GM12891 (cell line): ENCODE data around the gene CREB5.
A peak's percentile ranks its signal among the peaks of the same experiment; 100 is the strongest.
"Not testable (repeated sequence)": the region's sequence is repeated elsewhere in the genome, so short reads cannot be mapped to it uniquely, and the experiment has no call there.

ENCODE experiments used
- DNase-seq: peaks from one replicate; pipeline ENCODE4 v3.0.0; 2011; ENCODE audit warnings: low spot score; ENCODE audit not compliant: insufficient read length
- FAIRE-seq: peaks from 2 replicates; lab custom pipeline; 2011; peaks lifted over from hg19 to GRCh38; lab: Jason Lieb, UNC
- PAX5 ChIP-seq: IDR thresholded peaks from 2 replicates; pipeline ENCODE4 v1.6.1; 2011; ENCODE audit warnings: low read length, moderate library complexity, mild to moderate bottlenecking; ENCODE audit not compliant: insufficient read depth, severe bottlenecking
- POLR2A ChIP-seq: IDR thresholded peaks from 2 replicates; pipeline ENCODE4 v1.6.1; 2011; ENCODE audit warnings: low read depth, low read length, control low read depth
- POLR2AphosphoS5 ChIP-seq: IDR thresholded peaks from 2 replicates; pipeline ENCODE4 v1.6.1; 2011; ENCODE audit warnings: low read depth, low read length, control low read depth
- POU2F2 ChIP-seq: IDR thresholded peaks from 2 replicates; pipeline ENCODE4 v1.6.1; 2011; ENCODE audit warnings: low read depth, mild to moderate bottlenecking, control low read depth, low read length, moderate library complexity
- SPI1 ChIP-seq: IDR thresholded peaks from 2 replicates; pipeline ENCODE4 v1.6.1; 2011; ENCODE audit warnings: low read depth, low read length, control low read depth
- TAF1 ChIP-seq: IDR thresholded peaks from 2 replicates; pipeline ENCODE4 v1.6.1; 2011; ENCODE audit warnings: low read depth, low read length, control low read depth

Gene CREB5

GRCh38 chr7:28548416-28548815 lies 136.1 kb downstream of the CREB5 start:
- DNase-seq (no peak), FAIRE-seq (no peak)
- TF ChIP-seq POLR2A (no peak), TAF1 (no peak), SPI1 (no peak), PAX5 (no peak), POU2F2 (no peak), POLR2AphosphoS5 (no peak)

GRCh38 chr7:28549998-28550397 lies 137.7 kb downstream of the CREB5 start:
- FAIRE-seq (no peak), DNase-seq (no peak)
- TF ChIP-seq SPI1, result no peak
- no peak for TF ChIP-seq POLR2A
- TF ChIP-seq POLR2AphosphoS5, result no peak
- TF ChIP-seq PAX5, result no peak
- TF ChIP-seq TAF1, result no peak
- no peak for TF ChIP-seq POU2F2

DNA sequence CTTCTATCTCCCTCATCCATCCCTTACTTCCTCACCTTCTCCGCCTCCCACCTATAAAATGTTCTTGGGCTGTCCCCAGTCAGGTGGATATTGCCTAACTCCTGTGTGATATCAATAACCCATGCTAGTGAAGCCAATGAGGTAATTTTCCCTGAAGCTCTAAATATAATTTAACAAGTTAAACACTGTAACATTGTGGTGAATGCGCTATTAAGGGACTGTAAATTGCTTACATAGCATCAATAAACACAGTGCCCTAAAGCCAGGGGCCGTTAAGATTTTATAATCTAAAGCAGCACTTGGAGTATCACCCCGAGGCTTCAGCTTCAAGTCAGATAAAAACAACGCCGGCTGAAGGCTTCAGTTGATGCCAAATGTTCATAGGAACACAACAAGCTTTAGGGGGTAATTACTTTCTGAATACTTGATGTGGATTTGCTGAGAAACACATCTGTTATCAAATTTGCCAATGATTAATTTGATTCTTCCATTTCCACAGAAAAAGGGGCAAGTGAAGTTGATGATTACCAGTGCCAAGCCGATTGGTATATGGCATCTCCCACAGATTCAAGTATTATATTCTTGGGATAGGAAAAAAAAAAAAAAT lies 138.4 kb downstream of the CREB5 start:
- FAIRE-seq, result no peak
- DNase-seq, result no peak
- TF ChIP-seq SPI1 (no peak), POLR2A (no peak), POU2F2 (no peak), POLR2AphosphoS5 (no peak), PAX5 (no peak), TAF1 (no peak)

- FAIRE-seq, result no peak
- TF ChIP-seq POLR2AphosphoS5 (no peak), TAF1 (no peak), PAX5 (no peak)
- DNase-seq, result no peak
These were observed 139.0 kb downstream of the CREB5 start for GRCh38 chr7:28551331-28551730.

DNA sequence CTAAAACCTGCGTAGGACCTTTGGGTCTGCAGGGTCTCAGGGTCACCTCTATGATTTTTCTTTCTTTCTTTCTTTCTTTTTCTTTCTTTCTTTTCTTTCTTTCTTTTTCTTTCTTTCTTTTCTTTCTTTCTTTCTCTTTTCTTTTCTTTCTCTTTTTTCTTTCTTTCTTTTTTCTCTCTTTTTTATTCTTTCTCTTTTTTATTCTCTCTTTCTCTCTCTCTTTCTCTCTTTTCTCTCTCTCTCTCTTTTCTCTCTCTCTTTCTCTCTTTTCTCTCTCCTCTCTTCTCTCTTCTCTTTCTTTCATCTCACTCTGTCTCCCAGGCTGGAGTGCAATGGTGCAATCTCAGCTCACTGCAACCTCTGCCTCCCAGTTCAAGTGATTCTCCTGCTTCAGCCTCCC lies 139.4 kb downstream of the CREB5 start:
- DNase-seq, FAIRE-seq: not testable (repeated sequence)

DNA sequence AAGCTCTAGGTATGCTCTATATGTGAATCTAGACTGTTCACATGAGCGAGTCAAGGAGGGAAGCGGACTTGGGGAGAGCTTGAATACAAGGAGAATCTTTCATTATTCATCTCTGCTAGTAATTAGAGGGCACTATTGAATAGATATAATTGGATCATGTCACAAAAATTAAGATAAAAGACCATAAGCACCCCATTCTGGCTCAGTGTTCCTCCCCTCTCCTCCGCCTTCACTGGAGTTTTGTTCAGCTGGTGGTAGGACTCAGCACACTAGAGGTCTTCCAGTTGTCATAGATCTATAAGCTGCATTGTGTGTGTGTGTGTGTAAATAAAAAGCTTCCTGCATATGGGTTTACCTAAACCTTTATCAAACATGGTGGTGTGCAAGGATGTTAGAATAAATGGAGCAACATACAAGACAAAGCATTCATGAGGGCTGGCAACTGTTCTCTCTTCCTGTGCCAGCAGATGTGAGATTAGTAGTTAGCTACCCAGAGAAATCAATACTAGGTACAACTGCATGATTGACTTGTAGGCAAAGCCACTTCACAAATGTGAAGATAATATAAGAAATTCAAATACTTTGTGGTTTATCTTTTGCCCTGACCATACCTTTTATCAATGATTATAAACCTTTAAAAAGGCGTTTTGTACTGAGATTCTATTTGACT lies 142.6 kb downstream of the CREB5 start:
- TF ChIP-seq POLR2A, result no peak
- no peak for TF ChIP-seq POU2F2
- no peak for TF ChIP-seq PAX5
- no peak for TF ChIP-seq POLR2AphosphoS5
- no peak for TF ChIP-seq TAF1
- no peak for TF ChIP-seq SPI1
- FAIRE-seq (no peak), DNase-seq (no peak)

GRCh38 chr7:28556025-28556424 lies 143.7 kb downstream of the CREB5 start:
- FAIRE-seq (no peak), DNase-seq (no peak)
- TF ChIP-seq SPI1 (no peak), PAX5 (no peak), POU2F2 (no peak), TAF1 (no peak), POLR2AphosphoS5 (no peak), POLR2A (no peak)

- FAIRE-seq, result no peak
- no peak for DNase-seq
- TF ChIP-seq POU2F2 (no peak), SPI1 (0 out of 2 replicates have a peak, but pooled peaks have one; percentile 0)
These were observed 144.4 kb downstream of the CREB5 start for GRCh38 chr7:28556671-28557070.

GRCh38 chr7:28558236-28558635 lies 145.9 kb downstream of the CREB5 start:
- FAIRE-seq, result no peak
- no peak for TF ChIP-seq POLR2A
- no peak for TF ChIP-seq POLR2AphosphoS5
- no peak for TF ChIP-seq TAF1
- TF ChIP-seq SPI1, result 0 out of 2 replicates have a peak, but pooled peaks have one; percentile 11
- TF ChIP-seq POU2F2, result no peak
- no peak for DNase-seq

DNA sequence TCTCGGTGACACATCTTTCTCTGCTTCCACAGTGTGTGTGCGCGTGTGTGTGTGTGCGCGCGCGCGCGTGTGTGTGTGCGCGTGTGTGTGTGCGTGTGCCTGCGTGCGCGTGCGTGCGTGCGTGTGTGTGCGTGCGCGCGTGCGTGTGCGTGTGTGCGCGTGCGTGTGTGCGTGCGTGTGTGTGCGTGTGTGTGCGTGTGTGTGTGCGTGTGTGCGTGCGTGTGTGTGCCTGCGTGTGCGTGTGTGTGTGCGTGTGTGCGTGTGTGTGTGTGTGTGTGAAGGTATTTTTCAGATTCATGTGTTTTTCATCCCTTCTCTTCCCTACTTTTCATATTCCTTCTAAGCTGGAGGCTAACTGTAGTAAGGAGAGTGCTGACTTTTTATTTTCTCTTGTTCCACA lies 148.4 kb downstream of the CREB5 start:
- TF ChIP-seq SPI1 (no peak), POLR2AphosphoS5 (no peak), POU2F2 (no peak), TAF1 (no peak), PAX5 (no peak)
- DNase-seq, result no peak
- no peak for FAIRE-seq

- no peak for DNase-seq
- no peak for FAIRE-seq
- TF ChIP-seq POLR2AphosphoS5, result no peak
These were observed 151.7 kb downstream of the CREB5 start for GRCh38 chr7:28564033-28564432.
